Liver (tissue), 3 donors: ENCODE results near the gene PLEKHN1.

Source experiments
- EGR1 ChIP-seq, 2 donors: IDR thresholded peaks; 2 replicates each; pipeline ENCODE4 v1.6.1; 2016 to 2018; ENCODE audit warnings: antibody characterized with exemption in 2 of 2, low read depth in 2 of 2
- RAD21 ChIP-seq, 2 donors: IDR thresholded peaks; 2 replicates each; pipeline ENCODE4 v1.6.1; 2016; ENCODE audit warnings: antibody characterized with exemption in 2 of 2, mild to moderate bottlenecking in 2 of 2
- RXRA ChIP-seq, 2 donors: IDR thresholded peaks; 2 replicates each; pipeline ENCODE4 v1.6.1; 2017 to 2018; ENCODE audit warnings: antibody characterized with exemption in 2 of 2, mild to moderate bottlenecking in 1 of 2
- SP1 ChIP-seq: IDR thresholded peaks from 2 replicates; pipeline ENCODE4 v1.6.1; 2018; ENCODE audit warnings: antibody characterized with exemption, mild to moderate bottlenecking
- TAF1 ChIP-seq: conservative IDR thresholded peaks from 2 replicates; pipeline ENCODE4 v1.6.1; 2016; ENCODE audit warnings: antibody characterized with exemption, mild to moderate bottlenecking
- YY1 ChIP-seq: IDR thresholded peaks from 2 replicates; pipeline ENCODE4 v1.6.1; 2016; ENCODE audit warnings: antibody characterized with exemption, mild to moderate bottlenecking
- TF ChIP-seq, protein P1 (sequence below): fragments of 150-350 bp; IDR thresholded peaks from 2 replicates; pipeline ENCODE4 v1.5.1; 2017; ENCODE audit warnings: improper control_type of control experiment, low read depth, low read length; ENCODE audit not compliant: missing input control
- TF ChIP-seq, protein P2 (sequence below): IDR thresholded peaks from 2 replicates; pipeline ENCODE4 v1.6.1; 2016; ENCODE audit warnings: antibody characterized with exemption, mild to moderate bottlenecking
- TF ChIP-seq, protein P3 (sequence below): IDR thresholded peaks from 2 replicates; pipeline ENCODE4 v1.6.1; 2016; ENCODE audit warnings: antibody characterized with exemption
- donor health status: healthy.
- donor health status: healthy.

DNA sequence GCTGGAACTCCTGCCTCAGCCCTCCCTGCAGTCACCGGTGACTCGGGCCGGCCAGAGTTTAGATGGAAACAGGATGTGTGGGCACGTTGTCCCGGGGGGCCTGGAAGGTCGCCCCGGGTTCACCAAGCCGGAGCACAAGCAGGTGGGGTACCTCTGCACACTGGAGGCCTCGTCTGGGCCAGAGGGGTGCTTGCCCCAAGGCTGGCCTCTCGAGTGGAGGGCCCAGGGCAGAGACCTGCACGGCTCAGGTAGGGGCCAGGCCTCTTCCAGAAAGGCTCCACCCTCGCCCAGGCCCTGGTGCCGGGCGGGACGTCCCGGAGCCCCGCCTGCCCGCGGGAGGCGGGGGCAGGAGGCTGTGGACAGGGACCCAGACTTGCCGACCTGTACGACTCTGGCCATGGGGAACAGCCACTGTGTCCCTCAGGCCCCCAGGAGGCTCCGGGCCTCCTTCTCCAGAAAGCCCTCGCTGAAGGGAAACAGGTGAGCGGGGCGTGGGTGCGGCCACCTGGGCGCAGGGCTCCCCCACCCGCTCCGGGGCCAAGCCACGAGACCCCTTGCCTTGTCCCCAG is at the start of gene PLEKHN1:
- TF ChIP-seq TAF1 (no peak), EGR1 (IDR thresholded peaks at IDR 0.05; ENCODE audit: low read depth in 2 of 2) (no peak), YY1 (no peak), RXRA (IDR thresholded peaks at IDR 0.05) (no peak), RAD21 (IDR thresholded peaks at IDR 0.05) (no peak), SP1 (no peak)
- TF ChIP-seq, protein P1, sequence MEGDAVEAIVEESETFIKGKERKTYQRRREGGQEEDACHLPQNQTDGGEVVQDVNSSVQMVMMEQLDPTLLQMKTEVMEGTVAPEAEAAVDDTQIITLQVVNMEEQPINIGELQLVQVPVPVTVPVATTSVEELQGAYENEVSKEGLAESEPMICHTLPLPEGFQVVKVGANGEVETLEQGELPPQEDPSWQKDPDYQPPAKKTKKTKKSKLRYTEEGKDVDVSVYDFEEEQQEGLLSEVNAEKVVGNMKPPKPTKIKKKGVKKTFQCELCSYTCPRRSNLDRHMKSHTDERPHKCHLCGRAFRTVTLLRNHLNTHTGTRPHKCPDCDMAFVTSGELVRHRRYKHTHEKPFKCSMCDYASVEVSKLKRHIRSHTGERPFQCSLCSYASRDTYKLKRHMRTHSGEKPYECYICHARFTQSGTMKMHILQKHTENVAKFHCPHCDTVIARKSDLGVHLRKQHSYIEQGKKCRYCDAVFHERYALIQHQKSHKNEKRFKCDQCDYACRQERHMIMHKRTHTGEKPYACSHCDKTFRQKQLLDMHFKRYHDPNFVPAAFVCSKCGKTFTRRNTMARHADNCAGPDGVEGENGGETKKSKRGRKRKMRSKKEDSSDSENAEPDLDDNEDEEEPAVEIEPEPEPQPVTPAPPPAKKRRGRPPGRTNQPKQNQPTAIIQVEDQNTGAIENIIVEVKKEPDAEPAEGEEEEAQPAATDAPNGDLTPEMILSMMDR, result no peak
- TF ChIP-seq, protein P2, sequence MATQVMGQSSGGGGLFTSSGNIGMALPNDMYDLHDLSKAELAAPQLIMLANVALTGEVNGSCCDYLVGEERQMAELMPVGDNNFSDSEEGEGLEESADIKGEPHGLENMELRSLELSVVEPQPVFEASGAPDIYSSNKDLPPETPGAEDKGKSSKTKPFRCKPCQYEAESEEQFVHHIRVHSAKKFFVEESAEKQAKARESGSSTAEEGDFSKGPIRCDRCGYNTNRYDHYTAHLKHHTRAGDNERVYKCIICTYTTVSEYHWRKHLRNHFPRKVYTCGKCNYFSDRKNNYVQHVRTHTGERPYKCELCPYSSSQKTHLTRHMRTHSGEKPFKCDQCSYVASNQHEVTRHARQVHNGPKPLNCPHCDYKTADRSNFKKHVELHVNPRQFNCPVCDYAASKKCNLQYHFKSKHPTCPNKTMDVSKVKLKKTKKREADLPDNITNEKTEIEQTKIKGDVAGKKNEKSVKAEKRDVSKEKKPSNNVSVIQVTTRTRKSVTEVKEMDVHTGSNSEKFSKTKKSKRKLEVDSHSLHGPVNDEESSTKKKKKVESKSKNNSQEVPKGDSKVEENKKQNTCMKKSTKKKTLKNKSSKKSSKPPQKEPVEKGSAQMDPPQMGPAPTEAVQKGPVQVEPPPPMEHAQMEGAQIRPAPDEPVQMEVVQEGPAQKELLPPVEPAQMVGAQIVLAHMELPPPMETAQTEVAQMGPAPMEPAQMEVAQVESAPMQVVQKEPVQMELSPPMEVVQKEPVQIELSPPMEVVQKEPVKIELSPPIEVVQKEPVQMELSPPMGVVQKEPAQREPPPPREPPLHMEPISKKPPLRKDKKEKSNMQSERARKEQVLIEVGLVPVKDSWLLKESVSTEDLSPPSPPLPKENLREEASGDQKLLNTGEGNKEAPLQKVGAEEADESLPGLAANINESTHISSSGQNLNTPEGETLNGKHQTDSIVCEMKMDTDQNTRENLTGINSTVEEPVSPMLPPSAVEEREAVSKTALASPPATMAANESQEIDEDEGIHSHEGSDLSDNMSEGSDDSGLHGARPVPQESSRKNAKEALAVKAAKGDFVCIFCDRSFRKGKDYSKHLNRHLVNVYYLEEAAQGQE, result no peak
- TF ChIP-seq, protein P3, sequence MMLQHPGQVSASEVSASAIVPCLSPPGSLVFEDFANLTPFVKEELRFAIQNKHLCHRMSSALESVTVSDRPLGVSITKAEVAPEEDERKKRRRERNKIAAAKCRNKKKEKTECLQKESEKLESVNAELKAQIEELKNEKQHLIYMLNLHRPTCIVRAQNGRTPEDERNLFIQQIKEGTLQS, result no peak
